Neural cell (in vitro differentiated cells): ENCODE measurements around the gene BCDIN3D. TPM values are rescaled to one million over a fixed set of nuclear protein-coding genes. Genes with fewer than 3 reads are reported as not detected.

ENCODE experiments used
- H2AFZ ChIP-seq: fragments of 200-600, 300-800 bp; sonication (generic), shearing (Covaris generic); 2 replicates; pipeline ENCODE4 v1.6.0; 2014; ENCODE audit warnings: low read depth, mild to moderate bottlenecking, antibody characterized with exemption, low read length, moderate library complexity
- H3F3A ChIP-seq: fragments of 200-600 bp; shearing (Covaris generic); 2 replicates; pipeline ENCODE4 v1.6.1; 2016; ENCODE audit warnings: mild to moderate bottlenecking, moderate library complexity, mixed read lengths, antibody characterized with exemption, low read length; ENCODE audit not compliant: insufficient read depth, poor library complexity, severe bottlenecking
- H3K27ac ChIP-seq: fragments of 200-600, 300-800 bp; sonication (generic), shearing (Covaris generic); 2 replicates; pipeline ENCODE4 v1.5.1; 2014; ENCODE audit warnings: mild to moderate bottlenecking, low read length, moderate library complexity
- H3K27me3 ChIP-seq: fragments of 300-800, 200-600 bp; sonication (generic), shearing (Covaris generic); 2 replicates; pipeline ENCODE4 v1.6.0; 2014; ENCODE audit warnings: mild to moderate bottlenecking, low read depth, low read length, moderate library complexity; ENCODE audit not compliant: insufficient read depth
- H3K36me3 ChIP-seq: fragments of 300-800, 200-600 bp; sonication (generic), shearing (Covaris generic); 2 replicates; pipeline ENCODE4 v1.5.1; 2014; ENCODE audit warnings: mild to moderate bottlenecking, antibody characterized with exemption, low read length, moderate library complexity; ENCODE audit not compliant: insufficient read depth
- H3K4me2 ChIP-seq: fragments of 300-800, 200-600 bp; sonication (generic), shearing (Covaris generic); 2 replicates; pipeline ENCODE4 v1.6.0; 2014; ENCODE audit warnings: mild to moderate bottlenecking, low read length
- H3K4me3 ChIP-seq: fragments of 300-800, 200-600 bp; sonication (generic), shearing (Covaris generic); 2 replicates; pipeline ENCODE4 v1.5.1; 2014; ENCODE audit warnings: mild to moderate bottlenecking, low read length, moderate library complexity
- H3K79me2 ChIP-seq: fragments of 200-600 bp; shearing (Covaris generic); replicated peaks from 2 replicates; pipeline ENCODE4 v1.6.0; 2014; ENCODE audit warnings: mild to moderate bottlenecking, low read length, moderate library complexity; ENCODE audit not compliant: insufficient read depth
- H3K9ac ChIP-seq: fragments of 300-800, 200-600 bp; sonication (generic), shearing (Covaris generic); 2 replicates; pipeline ENCODE4 v1.6.1; 2016; ENCODE audit warnings: mild to moderate bottlenecking, low read length, mixed read lengths
- H3K9me2 ChIP-seq: fragments of 200-600 bp; shearing (Covaris generic); 2 replicates; pipeline ENCODE4 v1.6.1; 2016; ENCODE audit warnings: mild to moderate bottlenecking, low read length, mixed read lengths; ENCODE audit not compliant: insufficient read depth
- H3K9me3 ChIP-seq: fragments of 200-600, 300-800 bp; sonication (generic), shearing (Covaris generic); 2 replicates; pipeline ENCODE4 v1.6.1; 2016; ENCODE audit warnings: mild to moderate bottlenecking, mixed run types, low read length, moderate library complexity, mixed read lengths
- H4K20me1 ChIP-seq: fragments of 200-600 bp; shearing (Covaris generic); 2 replicates; pipeline ENCODE4 v1.6.1; 2016; ENCODE audit warnings: mild to moderate bottlenecking, mixed run types; ENCODE audit not compliant: insufficient read depth
- CTCF ChIP-seq: fragments of 450-650 bp; IDR thresholded peaks from 2 replicates; pipeline ENCODE4 v1.5.1; 2014; ENCODE audit warnings: antibody characterized with exemption, mild to moderate bottlenecking, moderate library complexity; ENCODE audit not compliant: poor library complexity, severe bottlenecking
- EP300 ChIP-seq: fragments of 450-650 bp; conservative IDR thresholded peaks from 2 replicates; pipeline ENCODE4 v1.6.1; 2014; ENCODE audit warnings: antibody characterized with exemption, mild to moderate bottlenecking, moderate library complexity; ENCODE audit not compliant: poor library complexity, severe bottlenecking
- EZH2 ChIP-seq: fragments of 200-600, 300-800 bp; shearing (Covaris generic), sonication (generic); IDR thresholded peaks from 2 replicates; pipeline ENCODE4 v1.6.1; 2014; ENCODE audit warnings: antibody characterized with exemption, low read length, borderline replicate concordance, mild to moderate bottlenecking; ENCODE audit not compliant: insufficient read depth, poor library complexity, severe bottlenecking
- MXI1 ChIP-seq: fragments of 450-650 bp; conservative IDR thresholded peaks from 2 replicates; pipeline ENCODE4 v1.6.1; 2014; ENCODE audit warnings: antibody characterized with exemption, mild to moderate bottlenecking; ENCODE audit not compliant: poor library complexity, severe bottlenecking
- POLR2AphosphoS5 ChIP-seq: IDR thresholded peaks from 2 replicates; pipeline ENCODE4 v1.6.1; 2012
- RAD21 ChIP-seq: fragments of 450-650 bp; conservative IDR thresholded peaks from 2 replicates; pipeline ENCODE4 v1.6.1; 2014; ENCODE audit warnings: antibody characterized with exemption, mild to moderate bottlenecking, moderate library complexity
- REST ChIP-seq: IDR thresholded peaks from 2 replicates; pipeline ENCODE4 v1.6.1; 2012; ENCODE audit warnings: borderline replicate concordance
- SMC3 ChIP-seq: fragments of 450-650 bp; conservative IDR thresholded peaks from 2 replicates; pipeline ENCODE4 v1.6.1; 2014; ENCODE audit warnings: antibody characterized with exemption, mild to moderate bottlenecking, moderate library complexity; ENCODE audit not compliant: poor library complexity
- TAF1 ChIP-seq: IDR thresholded peaks from 2 replicates; pipeline ENCODE4 v1.6.1; 2012; ENCODE audit warnings: low read depth
- polyA plus RNA-seq: library from polyadenylated mRNA; depleted of rRNA; stranded (reverse); fragments of >200 nt; gene quantifications from 2 replicates; pipeline ENCODE4 v1.2.3, GENCODE V29; 2014

BCDIN3D gene
- polyA plus RNA-seq, 1 donor from 2014 or later = 10.0 TPM

GRCh38 chr12:49806877-49807276, 36.0 kb downstream of the BCDIN3D start:
- Histone ChIP-seq H3K79me2 (no peaks in the 10 kb centered on the region), H3K4me2 (no peak overlapping the region)

GRCh38 chr12:49806321-49806813, 36.5 kb downstream of the BCDIN3D start:
- H3K79me2 ChIP-seq = no peaks in the 10 kb centered on the region
- H3K4me2 ChIP-seq = no peak overlapping the region
- H3K27me3 ChIP-seq = no peaks in the 10 kb centered on the region
- no peaks in the 10 kb centered on the region for H3F3A ChIP-seq
- H3K4me3 ChIP-seq = no peak overlapping the region
- H2AFZ ChIP-seq = no peak overlapping the region
- H3K9ac ChIP-seq = no peak overlapping the region
- H3K27ac ChIP-seq = no peak overlapping the region
- no peaks in the 10 kb centered on the region for H4K20me1 ChIP-seq
- no peaks in the 10 kb centered on the region for H3K9me3 ChIP-seq
- H3K9me2 ChIP-seq = no peaks in the 10 kb centered on the region
- no peaks in the 10 kb centered on the region for H3K36me3 ChIP-seq
- TF ChIP-seq REST (no peak), RAD21 (no peak), EP300 (no peak), MXI1 (no peak), SMC3 (no peak), CTCF (no peak), TAF1 (no peak), POLR2AphosphoS5 (no peak)

More at GRCh38 chr12:49806877-49807276, 36.0 kb downstream of the BCDIN3D start:
- TF ChIP-seq REST (no peak), EP300 (no peak), RAD21 (no peak), CTCF (no peak), EZH2 (no peak), MXI1 (no peak)
- H3K9me2 ChIP-seq = no peaks in the 10 kb centered on the region
- H3K4me3 ChIP-seq = no peak overlapping the region
- no peaks in the 10 kb centered on the region for H3K27me3 ChIP-seq
- no peaks in the 10 kb centered on the region for H3K9me3 ChIP-seq
- no peak overlapping the region for H3K27ac ChIP-seq
- no peaks in the 10 kb centered on the region for H4K20me1 ChIP-seq
- no peaks in the 10 kb centered on the region for H3F3A ChIP-seq
- H2AFZ ChIP-seq = no peak overlapping the region
- no peak overlapping the region for H3K9ac ChIP-seq
- H3K36me3 ChIP-seq = no peaks in the 10 kb centered on the region
